ENCODE measurements around the gene ZNF678. TPM values are rescaled to one million over a fixed set of nuclear protein-coding genes. Genes with fewer than 3 reads are reported as not detected.

The ZNF678 gene
- total and polyA plus RNA-seq, 2 of the 4 experiments (the other 2 are of a cell fraction), result 1.3 to 4.8 TPM

DNA sequence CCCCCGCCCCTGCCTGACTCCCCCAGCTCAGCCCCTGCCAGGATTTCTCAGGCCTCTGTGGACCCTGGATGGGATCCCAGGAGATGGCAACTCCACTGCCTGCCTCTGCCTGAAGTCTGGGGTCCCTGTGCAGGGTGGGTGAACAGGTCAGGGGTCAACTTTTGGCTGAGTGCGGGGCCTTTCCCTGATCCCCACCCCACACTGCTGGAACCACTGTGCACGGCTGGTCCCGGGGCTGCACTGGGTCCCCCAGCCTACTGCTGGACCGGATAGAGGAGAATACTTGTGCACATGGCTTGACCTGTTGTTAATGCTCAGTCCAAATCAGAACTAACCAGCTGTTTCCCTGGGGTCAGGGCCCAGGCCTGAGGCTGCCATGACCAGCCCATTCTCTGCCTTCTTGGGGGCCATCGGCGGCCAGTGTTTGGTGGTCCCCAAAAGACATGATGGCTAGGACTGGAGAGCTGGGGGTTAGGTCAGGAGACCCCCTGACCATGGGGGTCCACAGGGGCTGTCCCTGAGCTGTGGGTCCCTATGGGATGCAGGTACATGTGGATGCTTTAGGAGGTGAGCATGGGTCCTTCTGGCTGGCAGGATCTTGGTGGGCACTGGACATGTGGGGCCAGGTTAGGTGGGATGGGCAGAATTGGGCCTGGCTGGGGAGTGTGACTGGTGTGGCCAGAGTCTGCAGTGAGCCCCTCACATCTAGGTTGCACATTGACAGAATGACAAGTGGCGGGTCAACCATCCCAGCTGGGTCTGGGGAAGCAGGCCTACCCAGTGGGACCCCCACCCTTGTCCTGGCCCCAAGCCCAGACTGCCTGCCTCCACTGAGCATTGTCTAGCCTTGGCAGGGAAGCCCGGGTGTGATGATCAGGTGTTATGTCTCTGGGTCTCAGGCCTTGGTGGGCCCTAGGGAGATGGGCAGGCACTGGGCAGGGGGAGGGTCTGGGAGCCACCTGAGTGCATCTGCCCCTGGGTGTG lies 19.0 kb upstream of the ZNF678 start (continued):
- no peak for TF ChIP-seq SMC3 (IDR thresholded peaks at IDR 0.05; ENCODE audit: low read depth, low read length)
- no peak for TF ChIP-seq RFX5 (IDR thresholded peaks at IDR 0.05; ENCODE audit: low read depth, low read length)

DNA sequence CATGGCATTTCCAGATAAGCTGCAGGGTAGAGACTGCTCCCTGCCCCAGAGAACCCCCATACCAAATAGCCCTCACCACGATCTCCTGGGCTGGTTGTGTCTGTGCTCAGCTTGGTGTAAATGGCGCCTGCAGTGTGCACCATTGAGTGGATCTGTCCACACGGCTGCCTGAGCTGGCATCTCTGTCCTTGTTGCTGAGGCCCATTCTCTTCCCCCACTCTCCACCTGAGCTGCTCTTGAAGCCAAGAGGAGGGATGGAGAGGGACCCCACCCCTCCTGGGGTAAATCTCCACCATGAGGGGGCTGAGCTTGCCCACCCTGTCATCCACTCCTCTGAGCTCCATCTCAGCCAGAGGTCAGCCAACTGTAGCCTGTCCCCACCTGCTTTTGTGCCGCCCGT lies 18.0 kb upstream of the ZNF678 start:
- Histone ChIP-seq H3K18ac (ENCODE audit: low read depth, low read length) (no peak overlapping the region), H2AFZ (replicated peaks; ENCODE audit: low read length, poor library complexity) (no peak overlapping the region), H3K9me1 (ENCODE audit: insufficient read depth, low read length) (peaks cover 2% of the 10 kb centered on the region; the same call in 1 of the 2 replicates), H3K79me1 (ENCODE audit: low read depth in 1 of 2, low read length in 2 of 2) (peaks cover 0 to 7% of the 10 kb centered on the region in 2 experiments; a peak in 1 of 4 replicates), H3K4me1 (ENCODE audit: control insufficient read depth, insufficient read depth, low read length) (peaks cover 2% of the 10 kb centered on the region; the same call in 1 of the 2 replicates), H3K36me3 (ENCODE audit: control insufficient read depth, insufficient read depth, low read length) (no peaks in the 10 kb centered on the region), H3K9ac (ENCODE audit: low read depth, low read length) (no peak overlapping the region), H3K4me3 (ENCODE audit: insufficient read depth, low read depth, low read length) (no peak overlapping the region), H2BK120ac (ENCODE audit: low read depth, low read length) (no peak overlapping the region), H3K4me2 (ENCODE audit: low read depth, low read length) (no peak overlapping the region), H4K20me1 (ENCODE audit: insufficient read depth, low read length) (no peaks in the 10 kb centered on the region), H4K8ac (ENCODE audit: low read depth in 2 of 2, low read length in 2 of 2) (no peak overlapping the region), H2AK5ac (ENCODE audit: low read depth, low read length) (no peak overlapping the region), H3K4ac (ENCODE audit: low read depth, low read length) (no peak overlapping the region), H3K23ac (ENCODE audit: low read depth, low read length) (no peak overlapping the region), H2AK9ac (replicated peaks; ENCODE audit: low read depth, low read length, poor library complexity) (no peak overlapping the region), H3K56ac (ENCODE audit: extremely low read depth, insufficient read depth, low read length) (no peak overlapping the region), H4K91ac (ENCODE audit: insufficient read depth, low read depth, low read length) (no peak overlapping the region), H3K27ac (ENCODE audit: insufficient read depth, low read length) (no peak overlapping the region), H3K9me3 (ENCODE audit: control insufficient read depth, insufficient read depth, low read length) (no peaks in the 10 kb centered on the region), H2BK5ac (ENCODE audit: low read depth, low read length, poor library complexity, severe bottlenecking) (no peak overlapping the region), H2BK20ac (ENCODE audit: low read depth, low read length) (no peak overlapping the region), H3K27me3 (ENCODE audit: control insufficient read depth, insufficient read depth, low read length) (no peaks in the 10 kb centered on the region), H3K14ac (replicated peaks; ENCODE audit: low read depth, low read length) (no peak overlapping the region), H4K5ac (ENCODE audit: low read depth, low read length) (no peak overlapping the region), H2BK15ac (ENCODE audit: low read depth, low read length) (no peak overlapping the region)
- BruUV-seq (replicated peaks), result no TSS peak
- dilution Hi-C loops (cut with HindIII; ENCODE audit: low sequenced_read_pairs, unreplicated experiment), result no loop called here
- in situ Hi-C loops (cut with MboI; ENCODE audit: low sequenced_read_pairs), result no loop called here
- intact Hi-C loops (cut with micrococcal nuclease), result loop anchor here (10.0 kb wide), 1 partner anchor 399 kb away; the partner anchor contains the start of gene WNT9A
- DNase-seq (no peak), ATAC-seq (ENCODE audit: low read depth) (no peak)
- POLR2A ChIA-PET (ENCODE audit: unreplicated experiment), result no interaction called here
- no CpG with 5 or more reads among the region's 5 CpGs for WGBS, 2 experiments (ENCODE audit: extremely low coverage in 2 of 2, insufficient read length in 1 of 2)
- CTCF ChIA-PET, result no interaction called here
- TF ChIP-seq, protein P1, sequence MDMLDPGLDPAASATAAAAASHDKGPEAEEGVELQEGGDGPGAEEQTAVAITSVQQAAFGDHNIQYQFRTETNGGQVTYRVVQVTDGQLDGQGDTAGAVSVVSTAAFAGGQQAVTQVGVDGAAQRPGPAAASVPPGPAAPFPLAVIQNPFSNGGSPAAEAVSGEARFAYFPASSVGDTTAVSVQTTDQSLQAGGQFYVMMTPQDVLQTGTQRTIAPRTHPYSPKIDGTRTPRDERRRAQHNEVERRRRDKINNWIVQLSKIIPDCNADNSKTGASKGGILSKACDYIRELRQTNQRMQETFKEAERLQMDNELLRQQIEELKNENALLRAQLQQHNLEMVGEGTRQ (IDR thresholded peaks at IDR 0.05; ENCODE audit: low read depth, low read length), result no peak
- TF ChIP-seq RFX5 (IDR thresholded peaks at IDR 0.05; ENCODE audit: low read depth, low read length), result no peak
- no peak for TF ChIP-seq FOS (IDR thresholded peaks at IDR 0.05; ENCODE audit: low read depth, low read length)
- TF ChIP-seq RAD21 (IDR thresholded peaks at IDR 0.05; ENCODE audit: low read length), result no peak
- no peak for TF ChIP-seq POLR2A (IDR thresholded peaks at IDR 0.05; ENCODE audit: low read depth, low read length)
- no peak for TF ChIP-seq RCOR1 (IDR thresholded peaks at IDR 0.05; ENCODE audit: insufficient replicate concordance, low read length)
- TF ChIP-seq, protein P2, sequence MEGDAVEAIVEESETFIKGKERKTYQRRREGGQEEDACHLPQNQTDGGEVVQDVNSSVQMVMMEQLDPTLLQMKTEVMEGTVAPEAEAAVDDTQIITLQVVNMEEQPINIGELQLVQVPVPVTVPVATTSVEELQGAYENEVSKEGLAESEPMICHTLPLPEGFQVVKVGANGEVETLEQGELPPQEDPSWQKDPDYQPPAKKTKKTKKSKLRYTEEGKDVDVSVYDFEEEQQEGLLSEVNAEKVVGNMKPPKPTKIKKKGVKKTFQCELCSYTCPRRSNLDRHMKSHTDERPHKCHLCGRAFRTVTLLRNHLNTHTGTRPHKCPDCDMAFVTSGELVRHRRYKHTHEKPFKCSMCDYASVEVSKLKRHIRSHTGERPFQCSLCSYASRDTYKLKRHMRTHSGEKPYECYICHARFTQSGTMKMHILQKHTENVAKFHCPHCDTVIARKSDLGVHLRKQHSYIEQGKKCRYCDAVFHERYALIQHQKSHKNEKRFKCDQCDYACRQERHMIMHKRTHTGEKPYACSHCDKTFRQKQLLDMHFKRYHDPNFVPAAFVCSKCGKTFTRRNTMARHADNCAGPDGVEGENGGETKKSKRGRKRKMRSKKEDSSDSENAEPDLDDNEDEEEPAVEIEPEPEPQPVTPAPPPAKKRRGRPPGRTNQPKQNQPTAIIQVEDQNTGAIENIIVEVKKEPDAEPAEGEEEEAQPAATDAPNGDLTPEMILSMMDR (conservative IDR thresholded peaks at IDR 0.05; ENCODE audit: low read depth, low read length), result no peak
- no peak for TF ChIP-seq BHLHE40 (IDR thresholded peaks at IDR 0.05; ENCODE audit: low read depth, low read length)
- no peak for TF ChIP-seq SMC3 (IDR thresholded peaks at IDR 0.05; ENCODE audit: low read depth, low read length)
- TF ChIP-seq CEBPB (IDR thresholded peaks at IDR 0.05; ENCODE audit: low read depth, low read length), result no peak
- TF ChIP-seq MXI1 (IDR thresholded peaks at IDR 0.05; ENCODE audit: borderline replicate concordance, low read depth, low read length), result no peak
- no peak for TF ChIP-seq NFE2L2 (IDR thresholded peaks at IDR 0.05; ENCODE audit: low read depth, low read length)
